ENCODE data around the gene CABLES1.

GRCh38 chr18:23232331-23232730 lies 97.0 kb downstream of the CABLES1 start:
- TF ChIP-seq, protein P1, sequence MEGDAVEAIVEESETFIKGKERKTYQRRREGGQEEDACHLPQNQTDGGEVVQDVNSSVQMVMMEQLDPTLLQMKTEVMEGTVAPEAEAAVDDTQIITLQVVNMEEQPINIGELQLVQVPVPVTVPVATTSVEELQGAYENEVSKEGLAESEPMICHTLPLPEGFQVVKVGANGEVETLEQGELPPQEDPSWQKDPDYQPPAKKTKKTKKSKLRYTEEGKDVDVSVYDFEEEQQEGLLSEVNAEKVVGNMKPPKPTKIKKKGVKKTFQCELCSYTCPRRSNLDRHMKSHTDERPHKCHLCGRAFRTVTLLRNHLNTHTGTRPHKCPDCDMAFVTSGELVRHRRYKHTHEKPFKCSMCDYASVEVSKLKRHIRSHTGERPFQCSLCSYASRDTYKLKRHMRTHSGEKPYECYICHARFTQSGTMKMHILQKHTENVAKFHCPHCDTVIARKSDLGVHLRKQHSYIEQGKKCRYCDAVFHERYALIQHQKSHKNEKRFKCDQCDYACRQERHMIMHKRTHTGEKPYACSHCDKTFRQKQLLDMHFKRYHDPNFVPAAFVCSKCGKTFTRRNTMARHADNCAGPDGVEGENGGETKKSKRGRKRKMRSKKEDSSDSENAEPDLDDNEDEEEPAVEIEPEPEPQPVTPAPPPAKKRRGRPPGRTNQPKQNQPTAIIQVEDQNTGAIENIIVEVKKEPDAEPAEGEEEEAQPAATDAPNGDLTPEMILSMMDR (IDR thresholded peaks at IDR 0.05; ENCODE audit: insufficient read depth, low read length), result no peak
- TF ChIP-seq POLR2AphosphoS5 (IDR thresholded peaks at IDR 0.05; ENCODE audit: low read depth), result no peak
- TF ChIP-seq, protein P2, sequence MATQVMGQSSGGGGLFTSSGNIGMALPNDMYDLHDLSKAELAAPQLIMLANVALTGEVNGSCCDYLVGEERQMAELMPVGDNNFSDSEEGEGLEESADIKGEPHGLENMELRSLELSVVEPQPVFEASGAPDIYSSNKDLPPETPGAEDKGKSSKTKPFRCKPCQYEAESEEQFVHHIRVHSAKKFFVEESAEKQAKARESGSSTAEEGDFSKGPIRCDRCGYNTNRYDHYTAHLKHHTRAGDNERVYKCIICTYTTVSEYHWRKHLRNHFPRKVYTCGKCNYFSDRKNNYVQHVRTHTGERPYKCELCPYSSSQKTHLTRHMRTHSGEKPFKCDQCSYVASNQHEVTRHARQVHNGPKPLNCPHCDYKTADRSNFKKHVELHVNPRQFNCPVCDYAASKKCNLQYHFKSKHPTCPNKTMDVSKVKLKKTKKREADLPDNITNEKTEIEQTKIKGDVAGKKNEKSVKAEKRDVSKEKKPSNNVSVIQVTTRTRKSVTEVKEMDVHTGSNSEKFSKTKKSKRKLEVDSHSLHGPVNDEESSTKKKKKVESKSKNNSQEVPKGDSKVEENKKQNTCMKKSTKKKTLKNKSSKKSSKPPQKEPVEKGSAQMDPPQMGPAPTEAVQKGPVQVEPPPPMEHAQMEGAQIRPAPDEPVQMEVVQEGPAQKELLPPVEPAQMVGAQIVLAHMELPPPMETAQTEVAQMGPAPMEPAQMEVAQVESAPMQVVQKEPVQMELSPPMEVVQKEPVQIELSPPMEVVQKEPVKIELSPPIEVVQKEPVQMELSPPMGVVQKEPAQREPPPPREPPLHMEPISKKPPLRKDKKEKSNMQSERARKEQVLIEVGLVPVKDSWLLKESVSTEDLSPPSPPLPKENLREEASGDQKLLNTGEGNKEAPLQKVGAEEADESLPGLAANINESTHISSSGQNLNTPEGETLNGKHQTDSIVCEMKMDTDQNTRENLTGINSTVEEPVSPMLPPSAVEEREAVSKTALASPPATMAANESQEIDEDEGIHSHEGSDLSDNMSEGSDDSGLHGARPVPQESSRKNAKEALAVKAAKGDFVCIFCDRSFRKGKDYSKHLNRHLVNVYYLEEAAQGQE (IDR thresholded peaks at IDR 0.05; ENCODE audit: insufficient replicate concordance, low read depth), result no peak

Measured in HL-60 (cell line).